Mesothelial cell of epicardium (in vitro differentiated cells): ENCODE results near the gene SLC38A10. TPM values are rescaled to one million over a fixed set of nuclear protein-coding genes. Genes with fewer than 3 reads are reported as not detected.
A peak's percentile ranks its signal among the peaks of the same experiment; 100 is the strongest.

Experiments used
- DNase-seq, 2 experiments: peaks; one replicate each; pipeline ENCODE4 v3.0.0; 2021; ENCODE audit warnings: low spot score in 2 of 2; ENCODE audit not compliant: unreplicated experiment in 2 of 2
- H3K27ac Mint-ChIP-seq: 2 replicates; pipeline ENCODE4 v1.8.0; 2021; ENCODE audit warnings: mixed read lengths
- H3K27me3 Mint-ChIP-seq: 2 replicates; pipeline ENCODE4 v1.8.0; 2021; ENCODE audit warnings: low read depth, mixed read lengths
- H3K36me3 Mint-ChIP-seq: 2 replicates; pipeline ENCODE4 v1.8.0; 2021; ENCODE audit warnings: mixed read lengths
- H3K4me1 Mint-ChIP-seq: 2 replicates; pipeline ENCODE4 v1.8.0; 2021; ENCODE audit warnings: mixed read lengths
- H3K4me3 Mint-ChIP-seq: 2 replicates; pipeline ENCODE4 v1.8.0; 2021; ENCODE audit warnings: mild to moderate bottlenecking, moderate library complexity, mixed read lengths
- H3K9me3 Mint-ChIP-seq: 2 replicates; pipeline ENCODE4 v1.8.0; 2021; ENCODE audit warnings: mixed read lengths
- total RNA-seq: library from RNA; stranded (reverse); gene quantifications from 3 replicates; pipeline ENCODE4 v1.2.1, GENCODE V29; 2021
- TF ChIP-seq, protein P1 (sequence below): fragments of 200-600 bp; sonication (generic); IDR thresholded peaks from one replicate; pipeline ENCODE4 v1.5.0; 2021; ENCODE audit warnings: antibody characterized with exemption; ENCODE audit not compliant: unreplicated experiment

SLC38A10 gene
- total RNA-seq, 1 donor from 2014 or later: 103 TPM

DNA sequence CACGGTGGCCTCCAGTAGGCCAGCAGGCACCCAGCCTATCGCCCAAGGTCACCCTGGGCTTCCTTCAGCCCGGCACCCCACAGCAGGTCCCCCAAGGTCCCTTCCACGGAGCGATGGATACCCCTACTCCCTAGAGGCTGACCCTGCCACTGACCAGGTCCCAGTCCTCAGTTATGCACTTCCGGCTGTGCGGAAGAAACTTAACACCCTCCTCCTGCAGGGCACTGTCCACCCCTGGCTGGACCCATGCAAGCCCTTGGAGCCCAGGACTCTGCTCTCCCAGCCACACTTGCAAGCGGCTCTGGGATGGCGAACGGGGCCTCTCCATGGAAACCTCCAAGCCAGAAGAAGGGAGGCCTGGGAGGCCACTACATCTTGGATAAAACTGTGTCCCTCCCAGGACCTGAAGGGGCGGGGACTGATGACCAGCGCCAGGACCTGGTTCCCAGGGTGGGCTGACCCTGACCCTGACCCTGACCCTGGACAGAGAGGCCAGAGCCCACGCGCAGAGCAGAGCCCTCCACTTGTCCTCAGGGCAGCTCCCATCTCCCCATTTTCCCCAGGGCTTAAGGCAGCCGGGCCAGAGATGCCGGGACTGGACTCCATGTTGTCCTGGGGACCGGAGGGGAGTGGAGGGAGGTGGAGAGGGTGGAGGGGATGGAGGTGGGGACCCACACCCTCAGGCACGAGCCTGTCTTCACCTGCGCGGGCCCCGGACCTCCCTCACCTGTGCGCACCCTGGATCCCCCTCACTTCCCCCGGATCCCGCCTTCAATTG, 73.1 kb downstream of the SLC38A10 start:
- no peak for DNase-seq
- peaks cover 15% of the 10 kb centered on the region for H3K4me1 Mint-ChIP-seq
- H3K9me3 Mint-ChIP-seq: peaks cover 5% of the 10 kb centered on the region
- peaks cover 7% of the 10 kb centered on the region for H3K36me3 Mint-ChIP-seq
- H3K4me3 Mint-ChIP-seq: peak overlapping the region; percentile 64
- no peak overlapping the region for H3K27ac Mint-ChIP-seq
- TF ChIP-seq, protein P1, sequence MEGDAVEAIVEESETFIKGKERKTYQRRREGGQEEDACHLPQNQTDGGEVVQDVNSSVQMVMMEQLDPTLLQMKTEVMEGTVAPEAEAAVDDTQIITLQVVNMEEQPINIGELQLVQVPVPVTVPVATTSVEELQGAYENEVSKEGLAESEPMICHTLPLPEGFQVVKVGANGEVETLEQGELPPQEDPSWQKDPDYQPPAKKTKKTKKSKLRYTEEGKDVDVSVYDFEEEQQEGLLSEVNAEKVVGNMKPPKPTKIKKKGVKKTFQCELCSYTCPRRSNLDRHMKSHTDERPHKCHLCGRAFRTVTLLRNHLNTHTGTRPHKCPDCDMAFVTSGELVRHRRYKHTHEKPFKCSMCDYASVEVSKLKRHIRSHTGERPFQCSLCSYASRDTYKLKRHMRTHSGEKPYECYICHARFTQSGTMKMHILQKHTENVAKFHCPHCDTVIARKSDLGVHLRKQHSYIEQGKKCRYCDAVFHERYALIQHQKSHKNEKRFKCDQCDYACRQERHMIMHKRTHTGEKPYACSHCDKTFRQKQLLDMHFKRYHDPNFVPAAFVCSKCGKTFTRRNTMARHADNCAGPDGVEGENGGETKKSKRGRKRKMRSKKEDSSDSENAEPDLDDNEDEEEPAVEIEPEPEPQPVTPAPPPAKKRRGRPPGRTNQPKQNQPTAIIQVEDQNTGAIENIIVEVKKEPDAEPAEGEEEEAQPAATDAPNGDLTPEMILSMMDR: no peak
- no peaks in the 10 kb centered on the region for H3K27me3 Mint-ChIP-seq

DNA sequence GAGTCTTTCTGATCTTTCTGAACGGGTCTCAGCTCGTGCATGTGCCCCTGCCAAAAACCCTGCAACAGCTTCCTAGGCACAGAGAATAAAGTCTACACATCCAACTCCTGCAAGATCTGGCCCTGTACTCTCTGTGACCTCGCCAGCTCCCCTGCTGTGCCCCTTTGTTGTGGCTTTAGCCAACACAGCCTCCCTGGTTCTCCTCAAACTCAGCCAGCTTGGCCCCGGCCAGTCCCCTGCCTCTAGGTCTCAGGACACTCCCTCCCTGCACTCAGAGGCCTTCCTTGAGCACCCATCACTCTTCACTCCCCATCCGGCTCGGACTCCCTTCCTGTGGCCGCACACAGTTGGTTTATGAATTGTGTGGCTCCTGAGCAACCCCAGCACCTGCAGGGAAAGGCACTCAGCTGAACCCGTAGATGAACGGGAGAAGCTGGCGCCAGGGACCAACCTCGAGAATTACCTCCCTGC, 73.7 kb downstream of the SLC38A10 start:
- H3K27me3 Mint-ChIP-seq: no peaks in the 10 kb centered on the region
- peaks cover 5% of the 10 kb centered on the region for H3K9me3 Mint-ChIP-seq
- peak overlapping the region; percentile 64 for H3K4me3 Mint-ChIP-seq
- TF ChIP-seq, protein P1: no peak
- peaks cover 12% of the 10 kb centered on the region for H3K36me3 Mint-ChIP-seq
- DNase-seq: no peak
- H3K27ac Mint-ChIP-seq: no peak overlapping the region
- peaks cover 15% of the 10 kb centered on the region for H3K4me1 Mint-ChIP-seq

DNA sequence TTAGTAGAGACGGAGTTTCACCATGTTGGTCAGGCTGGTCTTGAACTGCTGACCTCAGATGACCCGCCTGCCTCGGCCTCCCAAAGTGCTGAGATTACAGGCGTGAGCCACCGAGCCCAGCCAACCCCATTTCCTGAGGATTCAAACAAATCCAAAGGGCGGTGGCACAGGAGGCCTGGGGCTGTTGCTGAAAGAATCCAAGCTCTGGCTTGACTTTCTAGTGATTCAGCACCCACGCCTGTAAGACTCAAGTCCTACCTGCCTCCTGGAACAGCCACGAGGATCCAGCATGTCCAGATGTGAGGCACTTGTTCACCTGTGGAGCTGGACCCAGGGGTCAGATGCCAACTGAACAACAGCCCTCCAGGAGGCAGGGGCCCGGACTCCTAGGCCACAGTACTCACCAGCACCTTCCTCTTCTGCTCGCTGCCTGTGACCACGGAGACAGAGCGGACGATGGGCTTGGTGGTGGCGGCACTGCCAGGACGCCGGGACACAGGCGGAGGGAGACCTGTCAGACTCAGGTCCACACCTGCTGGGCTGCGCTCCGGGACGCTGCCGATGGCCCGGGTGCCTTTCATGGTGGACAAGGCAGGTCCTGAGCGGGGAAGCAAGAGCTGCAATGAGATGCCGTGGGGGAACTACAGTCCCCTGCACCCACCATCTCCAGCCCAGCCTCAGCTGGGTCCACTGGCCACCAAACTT, 75.5 kb downstream of the SLC38A10 start:
- DNase-seq: no peak
- H3K4me1 Mint-ChIP-seq: peaks cover 15% of the 10 kb centered on the region
- no peak overlapping the region for H3K4me3 Mint-ChIP-seq
- TF ChIP-seq, protein P1: no peak
- no peak overlapping the region for H3K27ac Mint-ChIP-seq
- peaks cover 15% of the 10 kb centered on the region for H3K36me3 Mint-ChIP-seq
- no peaks in the 10 kb centered on the region for H3K27me3 Mint-ChIP-seq
- no peaks in the 10 kb centered on the region for H3K9me3 Mint-ChIP-seq

DNA sequence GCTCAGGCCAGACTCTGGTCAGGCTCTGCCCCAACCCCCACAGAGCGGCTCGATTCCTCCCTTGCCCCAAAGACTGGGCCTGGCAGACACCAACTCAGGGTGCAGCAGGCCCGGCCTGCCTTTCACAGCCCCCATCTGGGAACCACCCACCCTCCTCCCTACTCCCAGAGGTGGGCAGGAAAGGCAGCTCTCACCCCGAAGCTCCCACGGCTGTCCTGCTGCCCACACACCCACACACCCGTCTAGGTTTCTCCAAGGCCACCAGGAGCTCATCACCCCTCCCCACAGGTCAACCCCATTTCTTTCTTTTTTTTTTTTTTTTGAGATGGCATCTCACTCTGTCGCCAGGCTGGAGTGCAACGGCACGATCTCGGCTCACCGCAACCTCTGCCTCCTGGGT, 76.1 kb downstream of the SLC38A10 start:
- Mint-ChIP-seq H3K36me3 (peaks cover 15% of the 10 kb centered on the region), H3K4me3 (no peak overlapping the region), H3K4me1 (peaks cover 15% of the 10 kb centered on the region), H3K27ac (no peak overlapping the region), H3K9me3 (no peaks in the 10 kb centered on the region), H3K27me3 (no peaks in the 10 kb centered on the region)
- TF ChIP-seq, protein P1: no peak
- no peak for DNase-seq

DNA sequence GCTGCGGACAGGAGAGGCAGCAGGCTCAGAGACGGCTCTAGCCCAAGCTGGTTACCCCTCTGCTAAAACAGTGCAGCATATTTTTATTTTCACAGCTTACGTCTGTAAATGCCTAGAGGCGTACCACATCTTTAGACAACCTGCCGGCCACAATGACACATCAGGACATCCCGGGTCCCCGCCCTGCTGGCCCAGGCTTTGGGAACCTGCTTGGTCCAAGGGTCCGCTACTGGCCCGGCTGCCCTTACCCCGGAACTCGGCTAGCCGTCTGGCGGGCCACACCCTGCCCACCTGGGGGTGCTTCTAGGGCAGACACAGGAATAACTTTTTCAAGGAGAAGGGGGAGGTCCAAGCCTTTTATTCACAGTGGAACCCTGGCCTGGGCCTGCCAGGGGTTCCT, 76.6 kb downstream of the SLC38A10 start:
- no peak for DNase-seq
- peaks cover 10% of the 10 kb centered on the region for H3K4me1 Mint-ChIP-seq
- H3K27ac Mint-ChIP-seq: no peak overlapping the region
- no peaks in the 10 kb centered on the region for H3K9me3 Mint-ChIP-seq
- peaks cover 18% of the 10 kb centered on the region for H3K36me3 Mint-ChIP-seq
- no peaks in the 10 kb centered on the region for H3K27me3 Mint-ChIP-seq
- H3K4me3 Mint-ChIP-seq: no peak overlapping the region
- TF ChIP-seq, protein P1: no peak
